ENCODE measurements around the gene OR5P2. TPM values are rescaled to one million over a fixed set of nuclear protein-coding genes. Genes with fewer than 3 reads are reported as not detected.
A peak's percentile ranks its signal among the peaks of the same experiment; 100 is the strongest.
"Not testable (repeated sequence)": the region's sequence is repeated elsewhere in the genome, so short reads cannot be mapped to it uniquely, and the experiment has no call there.

Gene OR5P2
- total RNA-seq, 2 donors from 2014 or later = 1.1 to 8.4 TPM

- H3K9me3 ChIP-seq (ENCODE audit: control insufficient read depth, low read length) = peaks cover 12% of the 10 kb centered on the region
- no peaks in the 10 kb centered on the region for H3K27me3 ChIP-seq (ENCODE audit: control insufficient read depth, insufficient read depth, low read length, poor library complexity, severe bottlenecking)
- Mint-ChIP-seq H3K36me3 (ENCODE audit: low read depth) (peaks cover 57% of the 10 kb centered on the region), H3K4me1 (no peaks in the 10 kb centered on the region), H3K9me3 (peaks cover 20% of the 10 kb centered on the region), H3K4me3 (no peak overlapping the region), H3K27ac (no peak overlapping the region), H3K27me3 (ENCODE audit: insufficient read depth) (no peaks in the 10 kb centered on the region)
- peaks cover 51% of the 10 kb centered on the region for H3K36me3 ChIP-seq (ENCODE audit: control insufficient read depth, insufficient read depth, low read length)
- H3K27ac ChIP-seq (ENCODE audit: low read depth, low read length) = no peak overlapping the region
- H3K4me3 ChIP-seq (ENCODE audit: low read length) = no peak overlapping the region
- H3K4me1 ChIP-seq (ENCODE audit: control insufficient read depth, insufficient read depth, low read length) = no peaks in the 10 kb centered on the region
- no peak for TF ChIP-seq CTCF (conservative IDR thresholded peaks at IDR 0.05)
- 73 to 83% methylated on average over 1 of the region's 1 CpG for WGBS, 2 experiments (ENCODE audit: insufficient coverage in 1 of 2, insufficient read length in 1 of 2)
- DNase-seq = no peak
- no peak overlapping the region for H3K9ac ChIP-seq (ENCODE audit: extremely low read depth, low read length, poor library complexity, severe bottlenecking)
Observed at GRCh38 chr11:7793233-7793632, 3.5 kb downstream of the OR5P2 start.

GRCh38 chr11:7787239-7787638 is 9.5 kb downstream of the OR5P2 start:
- Histone ChIP-seq H3K36me3 (ENCODE audit: control insufficient read depth, insufficient read depth, low read length) (peaks cover 8% of the 10 kb centered on the region), H3K4me1 (ENCODE audit: control insufficient read depth, insufficient read depth, low read length) (no peaks in the 10 kb centered on the region), H3K27me3 (ENCODE audit: control insufficient read depth, insufficient read depth, low read length, poor library complexity, severe bottlenecking) (no peaks in the 10 kb centered on the region), H3K4me3 (ENCODE audit: low read length) (no peak overlapping the region), H3K9me3 (ENCODE audit: control insufficient read depth, low read length) (no peaks in the 10 kb centered on the region), H3K27ac (ENCODE audit: low read depth, low read length) (no peak overlapping the region), H3K9ac (ENCODE audit: extremely low read depth, low read length, poor library complexity, severe bottlenecking) (no peak overlapping the region)
- Mint-ChIP-seq H3K27me3 (ENCODE audit: insufficient read depth) (no peaks in the 10 kb centered on the region), H3K36me3 (ENCODE audit: low read depth) (peaks cover 21% of the 10 kb centered on the region), H3K9me3 (peaks cover 11% of the 10 kb centered on the region), H3K4me3 (no peak overlapping the region), H3K27ac (no peak overlapping the region), H3K4me1 (no peaks in the 10 kb centered on the region)
- WGBS, 2 experiments (ENCODE audit: insufficient coverage in 1 of 2, insufficient read length in 1 of 2) = 85 to 90% methylated on average over 5 to 6 of the region's 6 CpGs
- no peak for TF ChIP-seq CTCF (conservative IDR thresholded peaks at IDR 0.05)
- no peak for DNase-seq

- 89 to 100% methylated on average over 2 to 3 of the region's 3 CpGs for WGBS, 2 experiments (ENCODE audit: insufficient coverage in 1 of 2, insufficient read length in 1 of 2)
- H3K27me3 Mint-ChIP-seq (ENCODE audit: insufficient read depth) = no peaks in the 10 kb centered on the region
- H3K27me3 ChIP-seq (ENCODE audit: control insufficient read depth, insufficient read depth, low read length, poor library complexity, severe bottlenecking) = no peaks in the 10 kb centered on the region
- H3K9me3 Mint-ChIP-seq = no peaks in the 10 kb centered on the region
- TF ChIP-seq CTCF (conservative IDR thresholded peaks at IDR 0.05) = peak; percentile 45
- H3K27ac Mint-ChIP-seq = no peak overlapping the region
- H3K4me1 ChIP-seq (ENCODE audit: control insufficient read depth, insufficient read depth, low read length) = no peaks in the 10 kb centered on the region
- H3K4me1 Mint-ChIP-seq = no peaks in the 10 kb centered on the region
- no peak overlapping the region for H3K27ac ChIP-seq (ENCODE audit: low read depth, low read length)
- H3K36me3 ChIP-seq (ENCODE audit: control insufficient read depth, insufficient read depth, low read length) = peaks cover 8% of the 10 kb centered on the region
- no peak overlapping the region for H3K4me3 Mint-ChIP-seq
- peaks cover 9% of the 10 kb centered on the region for H3K36me3 Mint-ChIP-seq (ENCODE audit: low read depth)
- no peaks in the 10 kb centered on the region for H3K9me3 ChIP-seq (ENCODE audit: control insufficient read depth, low read length)
- no peak for DNase-seq
- no peak overlapping the region for H3K4me3 ChIP-seq (ENCODE audit: low read length)
- H3K9ac ChIP-seq (ENCODE audit: extremely low read depth, low read length, poor library complexity, severe bottlenecking) = no peak overlapping the region
Observed at GRCh38 chr11:7775689-7776088, 21.1 kb downstream of the OR5P2 start.

GRCh38 chr11:7764301-7764700 is 32.4 kb downstream of the OR5P2 start:
- DNase-seq; H3K4me1 ChIP-seq (ENCODE audit: control insufficient read depth, insufficient read depth, low read length); H3K27ac ChIP-seq (ENCODE audit: low read depth, low read length); H3K27me3 ChIP-seq (ENCODE audit: control insufficient read depth, insufficient read depth, low read length, poor library complexity, severe bottlenecking); H3K4me3 Mint-ChIP-seq; H3K4me1 Mint-ChIP-seq; H3K36me3 ChIP-seq (ENCODE audit: control insufficient read depth, insufficient read depth, low read length); H3K9ac ChIP-seq (ENCODE audit: extremely low read depth, low read length, poor library complexity, severe bottlenecking); H3K27me3 Mint-ChIP-seq (ENCODE audit: insufficient read depth); H3K9me3 ChIP-seq (ENCODE audit: control insufficient read depth, low read length); H3K4me3 ChIP-seq (ENCODE audit: low read length); H3K27ac Mint-ChIP-seq: not testable (repeated sequence)
- H3K36me3 Mint-ChIP-seq (ENCODE audit: low read depth) = peaks cover 43% of the 10 kb centered on the region
- H3K9me3 Mint-ChIP-seq = peaks cover 21% of the 10 kb centered on the region
- WGBS, 2 experiments (ENCODE audit: insufficient coverage in 1 of 2, insufficient read length in 1 of 2) = 83 to 88% methylated on average over 1 to 10 of the region's 10 CpGs

Data from endodermal cell (in vitro differentiated cells).